WTC11 (cell line): ENCODE measurements around the gene USB1.

Experiments
- CTCF ChIP-seq: fragments of 200-600 bp; IDR thresholded peaks from 2 replicates; pipeline ENCODE4 v1.8.0; 2022; ENCODE audit warnings: antibody characterized with exemption
- HMGA2 ChIP-seq: fragments of 250-450 bp; sonication (Bioruptor Pico); IDR thresholded peaks from 2 replicates; pipeline ENCODE4 v1.4.0; 2021; ENCODE audit warnings: mild to moderate bottlenecking, moderate library complexity
- IRF1 ChIP-seq: sonication (generic); formaldehyde crosslinking; IDR thresholded peaks from 2 replicates; pipeline ENCODE4 v1.8.0; 2023; ENCODE audit warnings: missing genetic modification reagents
- NR1H2 ChIP-seq: sonication (generic); formaldehyde crosslinking; IDR thresholded peaks from 2 replicates; pipeline ENCODE4 v1.9.0; 2021; ENCODE audit warnings: mild to moderate bottlenecking, moderate library complexity, missing genetic modification reagents
- NR2C2 ChIP-seq: sonication (generic); formaldehyde crosslinking; IDR thresholded peaks from 2 replicates; pipeline ENCODE4 v1.8.0; 2022; ENCODE audit warnings: mild to moderate bottlenecking, missing genetic modification reagents
- NR3C1 ChIP-seq: sonication (generic); formaldehyde crosslinking; conservative IDR thresholded peaks from 2 replicates; pipeline ENCODE4 v1.8.1; 2023; ENCODE audit warnings: low read depth, mild to moderate bottlenecking, missing genetic modification reagents
- SMAD3 ChIP-seq: sonication (generic); formaldehyde crosslinking; IDR thresholded peaks from 2 replicates; pipeline ENCODE4 v1.8.0; 2022; ENCODE audit warnings: missing genetic modification reagents, mild to moderate bottlenecking, borderline replicate concordance
- STAT6 ChIP-seq: sonication (generic); formaldehyde crosslinking; conservative IDR thresholded peaks from 2 replicates; pipeline ENCODE4 v1.8.1; 2023; ENCODE audit warnings: mild to moderate bottlenecking, low read depth, missing genetic modification reagents, moderate library complexity
- TF ChIP-seq, protein P1 (sequence below): sonication (generic); formaldehyde crosslinking; IDR thresholded peaks from 2 replicates; pipeline ENCODE4 v1.8.0; 2022; ENCODE audit warnings: mild to moderate bottlenecking, missing genetic modification reagents
- TF ChIP-seq, protein P2 (sequence below): fragments of 250-450 bp; sonication (Bioruptor Pico); IDR thresholded peaks from 2 replicates; pipeline ENCODE4 v2.1.2; 2022; ENCODE audit warnings: mild to moderate bottlenecking, moderate library complexity
- TF ChIP-seq, protein P3 (sequence below): sonication (generic); formaldehyde crosslinking; IDR thresholded peaks from 2 replicates; pipeline ENCODE4 v1.8.0; 2022; ENCODE audit warnings: mild to moderate bottlenecking, missing genetic modification reagents

GRCh38 chr16:58024486-58025350 is 23.5 kb downstream of the USB1 start:
- TF ChIP-seq, protein P1, sequence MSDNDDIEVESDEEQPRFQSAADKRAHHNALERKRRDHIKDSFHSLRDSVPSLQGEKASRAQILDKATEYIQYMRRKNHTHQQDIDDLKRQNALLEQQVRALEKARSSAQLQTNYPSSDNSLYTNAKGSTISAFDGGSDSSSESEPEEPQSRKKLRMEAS (CRISPR knock-in tag): peak; percentile 80
- TF ChIP-seq, protein P2, sequence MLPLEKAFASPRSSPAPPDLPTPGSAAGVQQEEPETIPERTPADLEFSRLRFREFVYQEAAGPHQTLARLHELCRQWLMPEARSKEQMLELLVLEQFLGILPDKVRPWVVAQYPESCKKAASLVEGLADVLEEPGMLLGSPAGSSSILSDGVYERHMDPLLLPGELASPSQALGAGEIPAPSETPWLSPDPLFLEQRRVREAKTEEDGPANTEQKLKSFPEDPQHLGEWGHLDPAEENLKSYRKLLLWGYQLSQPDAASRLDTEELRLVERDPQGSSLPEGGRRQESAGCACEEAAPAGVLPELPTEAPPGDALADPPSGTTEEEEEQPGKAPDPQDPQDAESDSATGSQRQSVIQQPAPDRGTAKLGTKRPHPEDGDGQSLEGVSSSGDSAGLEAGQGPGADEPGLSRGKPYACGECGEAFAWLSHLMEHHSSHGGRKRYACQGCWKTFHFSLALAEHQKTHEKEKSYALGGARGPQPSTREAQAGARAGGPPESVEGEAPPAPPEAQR (CRISPR knock-in tag): no peak
- TF ChIP-seq NR2C2 (CRISPR knock-in tag) (no peak), IRF1 (CRISPR knock-in tag) (no peak), CTCF (no peak), HMGA2 (CRISPR knock-in tag) (no peak), NR3C1 (CRISPR knock-in tag) (no peak), STAT6 (CRISPR knock-in tag) (no peak), NR1H2 (CRISPR knock-in tag) (no peak), SMAD3 (no peak)
- TF ChIP-seq, protein P3, sequence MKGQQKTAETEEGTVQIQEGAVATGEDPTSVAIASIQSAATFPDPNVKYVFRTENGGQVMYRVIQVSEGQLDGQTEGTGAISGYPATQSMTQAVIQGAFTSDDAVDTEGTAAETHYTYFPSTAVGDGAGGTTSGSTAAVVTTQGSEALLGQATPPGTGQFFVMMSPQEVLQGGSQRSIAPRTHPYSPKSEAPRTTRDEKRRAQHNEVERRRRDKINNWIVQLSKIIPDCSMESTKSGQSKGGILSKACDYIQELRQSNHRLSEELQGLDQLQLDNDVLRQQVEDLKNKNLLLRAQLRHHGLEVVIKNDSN (CRISPR knock-in tag): 0 out of 2 replicates have a peak, but pooled peaks have one; percentile 17
